SHP77 treated with DMSO at 0.1 percent for 48 hours (cell line): Measurements from ENCODE around the gene KLHL11.

Experiments
- DNase-seq: peaks from one replicate; lab custom pipeline; 2025; lab: John Stamatoyannopoulos, UW

Gene KLHL11

DNA sequence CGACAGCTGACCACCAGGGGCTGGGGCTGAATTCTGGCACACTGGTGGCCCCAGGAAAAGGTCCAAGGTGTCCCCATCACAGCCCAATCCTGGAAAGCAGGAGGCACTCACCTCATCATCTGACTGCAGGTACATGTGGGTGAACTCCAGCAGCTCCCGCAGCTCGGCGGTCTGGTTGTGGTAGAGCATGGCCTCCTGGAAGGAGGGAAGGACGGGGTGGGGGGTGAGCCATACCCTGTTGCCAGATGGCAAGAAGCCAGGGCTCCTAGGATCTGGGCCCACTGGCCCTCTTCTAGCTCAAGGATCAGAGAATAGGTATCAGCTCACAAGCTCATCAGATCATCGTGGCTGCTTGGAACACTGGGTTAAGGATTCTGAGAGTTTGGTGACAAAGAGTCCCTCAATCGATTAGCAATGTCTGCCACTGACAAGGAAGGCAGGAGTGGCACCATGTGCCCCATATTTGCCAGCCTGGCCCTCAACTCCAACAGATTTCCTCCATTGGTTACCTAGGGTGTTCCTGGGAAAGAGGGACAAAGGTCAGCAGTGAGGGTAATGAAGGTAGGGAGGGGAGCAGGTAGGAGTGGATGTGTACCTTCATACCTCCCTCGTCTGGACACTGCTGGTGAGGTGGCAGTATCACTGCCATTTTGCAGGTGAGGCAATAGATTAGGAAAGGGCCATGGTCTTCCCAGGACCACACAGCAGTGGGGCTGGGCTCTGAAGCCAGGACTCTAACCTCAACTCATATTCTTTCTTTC lies 58.4 kb downstream of the KLHL11 start:
- DNase-seq = no peak
